PC-9 (cell line): ENCODE measurements around the gene SLC35G6. TPM values are rescaled to one million over a fixed set of nuclear protein-coding genes. Genes with fewer than 3 reads are reported as not detected.

Experiments used
- BruUV-seq: library from RNA; stranded (reverse); fragments of 400-500 nt; replicated peaks from 2 replicates; lab custom pipeline; 2021; lab: Mats Ljungman, UMichigan
- CTCF ChIA-PET: fragments of 300-600 bp; sonication (Branson Sonifier 250); formaldehyde crosslinking; loops from one replicate; lab custom pipeline; 2022; ENCODE audit warnings: antibody characterized with exemption; lab: Charles Lee
- POLR2A ChIA-PET: fragments of 300-600 bp; sonication (Branson Sonifier 250); formaldehyde crosslinking; loops from one replicate; lab custom pipeline; 2022; ENCODE audit warnings: antibody characterized with exemption; ENCODE audit not compliant: unreplicated experiment; lab: Charles Lee
- DNase-seq, 2 experiments: peaks; one replicate each; pipeline versions ENCODE4 v3.0.0 to v3.0.0-alpha.2; 2015 to 2022; ENCODE audit warnings: mixed read lengths in 1 of 2
- H2AFZ ChIP-seq: fragments of 200-600 bp; sonication (generic); 2 replicates; pipeline ENCODE4 v1.8.1; 2017; ENCODE audit warnings: antibody characterized with exemption
- H3F3A ChIP-seq: fragments of 200-600 bp; sonication (generic); 2 replicates; pipeline ENCODE4 v1.8.1; 2017; ENCODE audit warnings: antibody characterized with exemption, mild to moderate bottlenecking, low read depth; ENCODE audit not compliant: insufficient read depth
- H3K27ac ChIP-seq: fragments of 200-600 bp; sonication (generic); 2 replicates; pipeline ENCODE4 v1.6.1; 2016; ENCODE audit warnings: mixed run types
- H3K27me3 ChIP-seq: fragments of 200-600 bp; sonication (generic); 2 replicates; pipeline ENCODE4 v1.6.1; 2016; ENCODE audit warnings: low read depth, mixed run types; ENCODE audit not compliant: insufficient read depth
- H3K36me3 ChIP-seq: fragments of 200-600 bp; sonication (generic); 2 replicates; pipeline ENCODE4 v1.6.1; 2016; ENCODE audit warnings: low read depth, mixed run types
- H3K4me1 ChIP-seq: fragments of 200-600 bp; sonication (generic); replicated peaks from 2 replicates; pipeline ENCODE4 v1.6.1; 2016; ENCODE audit warnings: mixed run types; ENCODE audit not compliant: insufficient read depth
- H3K4me2 ChIP-seq: fragments of 200-600 bp; sonication (generic); 2 replicates; pipeline ENCODE4 v1.6.1; 2017; ENCODE audit warnings: mixed run types
- H3K4me3 ChIP-seq: fragments of 200-600 bp; sonication (generic); 2 replicates; pipeline ENCODE4 v1.6.1; 2016; ENCODE audit warnings: mixed run types
- H3K79me2 ChIP-seq: fragments of 200-600 bp; sonication (generic); 2 replicates; pipeline ENCODE4 v1.6.1; 2017; ENCODE audit warnings: low read depth, mixed run types
- H3K9me2 ChIP-seq: fragments of 200-600 bp; sonication (generic); 2 replicates; pipeline ENCODE4 v1.8.1; 2017; ENCODE audit warnings: mild to moderate bottlenecking; ENCODE audit not compliant: insufficient read depth
- H3K9me3 ChIP-seq: fragments of 200-600 bp; sonication (generic); 2 replicates; pipeline ENCODE4 v1.8.1; 2016; ENCODE audit warnings: low read depth; ENCODE audit not compliant: insufficient read depth
- H4K20me1 ChIP-seq: fragments of 200-600 bp; sonication (generic); 2 replicates; pipeline ENCODE4 v1.8.1; 2017; ENCODE audit not compliant: insufficient read depth
- EZH2 ChIP-seq: fragments of 200-600 bp; sonication (generic); IDR thresholded peaks from 2 replicates; pipeline ENCODE4 v1.8.0; 2017; ENCODE audit warnings: antibody characterized with exemption, low read depth
- intact Hi-C: fragments of 100-400 bp; cut with micrococcal nuclease; formaldehyde crosslinking; loops from one replicate; pipeline ENCODE4 v1.10.0; 2022; ENCODE audit not compliant: unreplicated experiment
- total RNA-seq: library from RNA; stranded (reverse); gene quantifications from 2 replicates; pipeline ENCODE4 v1.2.3, GENCODE V29; 2021
- TF ChIP-seq, protein P1 (sequence below): fragments of 200-600 bp; sonication (generic); conservative IDR thresholded peaks from 2 replicates; pipeline ENCODE4 v1.6.1; 2017; ENCODE audit warnings: mixed run types, antibody characterized with exemption, mild to moderate bottlenecking, moderate library complexity

The SLC35G6 gene
- total RNA-seq, 1 experiment from 2014 or later = not detected

DNA sequence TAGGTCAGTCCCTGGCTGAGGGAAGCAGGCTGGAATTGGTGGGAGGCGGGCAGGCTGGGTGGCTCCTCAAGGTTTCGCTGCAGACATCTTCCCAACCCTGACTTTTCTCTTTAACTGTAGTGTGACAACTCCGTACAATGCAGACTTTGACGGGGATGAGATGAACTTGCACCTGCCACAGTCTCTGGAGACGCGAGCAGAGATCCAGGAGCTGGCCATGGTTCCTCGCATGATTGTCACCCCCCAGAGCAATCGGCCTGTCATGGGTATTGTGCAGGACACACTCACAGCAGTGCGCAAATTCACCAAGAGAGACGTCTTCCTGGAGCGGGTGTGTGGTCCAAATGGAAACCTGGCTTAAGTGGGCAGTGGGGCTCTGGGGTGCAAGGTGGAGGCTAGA is 17.9 kb downstream of the SLC35G6 start:
- no peak for DNase-seq
- H3F3A ChIP-seq = no peaks in the 10 kb centered on the region
- H3K27ac ChIP-seq = no peak overlapping the region
- H3K4me2 ChIP-seq = no peak overlapping the region
- H3K9me2 ChIP-seq = no peaks in the 10 kb centered on the region
- no peak overlapping the region for H2AFZ ChIP-seq
- no peaks in the 10 kb centered on the region; the same call in 1 of the 2 replicates for H4K20me1 ChIP-seq
- no peaks in the 10 kb centered on the region for H3K27me3 ChIP-seq
- peaks cover 9% of the 10 kb centered on the region; the same call in 1 of the 2 replicates for H3K79me2 ChIP-seq
- H3K36me3 ChIP-seq = no peaks in the 10 kb centered on the region
- TF ChIP-seq, protein P1, sequence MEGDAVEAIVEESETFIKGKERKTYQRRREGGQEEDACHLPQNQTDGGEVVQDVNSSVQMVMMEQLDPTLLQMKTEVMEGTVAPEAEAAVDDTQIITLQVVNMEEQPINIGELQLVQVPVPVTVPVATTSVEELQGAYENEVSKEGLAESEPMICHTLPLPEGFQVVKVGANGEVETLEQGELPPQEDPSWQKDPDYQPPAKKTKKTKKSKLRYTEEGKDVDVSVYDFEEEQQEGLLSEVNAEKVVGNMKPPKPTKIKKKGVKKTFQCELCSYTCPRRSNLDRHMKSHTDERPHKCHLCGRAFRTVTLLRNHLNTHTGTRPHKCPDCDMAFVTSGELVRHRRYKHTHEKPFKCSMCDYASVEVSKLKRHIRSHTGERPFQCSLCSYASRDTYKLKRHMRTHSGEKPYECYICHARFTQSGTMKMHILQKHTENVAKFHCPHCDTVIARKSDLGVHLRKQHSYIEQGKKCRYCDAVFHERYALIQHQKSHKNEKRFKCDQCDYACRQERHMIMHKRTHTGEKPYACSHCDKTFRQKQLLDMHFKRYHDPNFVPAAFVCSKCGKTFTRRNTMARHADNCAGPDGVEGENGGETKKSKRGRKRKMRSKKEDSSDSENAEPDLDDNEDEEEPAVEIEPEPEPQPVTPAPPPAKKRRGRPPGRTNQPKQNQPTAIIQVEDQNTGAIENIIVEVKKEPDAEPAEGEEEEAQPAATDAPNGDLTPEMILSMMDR = no peak
- no peak for TF ChIP-seq EZH2
- intact Hi-C loops = no loop called here
- H3K4me3 ChIP-seq = no peak overlapping the region
- POLR2A ChIA-PET = no interaction called here
- CTCF ChIA-PET = interaction anchor here (0.8 kb wide), 1 partner anchor 24 kb away, joined by 15 read pairs; no protein-coding TSS in a partner anchor
- no peaks in the 10 kb centered on the region for H3K4me1 ChIP-seq
- no TSS peak for BruUV-seq
- H3K9me3 ChIP-seq = no peaks in the 10 kb centered on the region

GRCh38 chr17:7501729-7502128 is 20.5 kb downstream of the SLC35G6 start:
- TF ChIP-seq, protein P1 = no peak
- no peak for TF ChIP-seq EZH2
- Histone ChIP-seq H3K4me1 (no peaks in the 10 kb centered on the region), H3F3A (peaks cover 5% of the 10 kb centered on the region; the same call in 1 of the 2 replicates), H3K4me2 (no peak overlapping the region), H3K27me3 (no peaks in the 10 kb centered on the region), H3K9me2 (no peaks in the 10 kb centered on the region), H3K36me3 (peaks cover 8% of the 10 kb centered on the region; the same call in 1 of the 2 replicates), H3K79me2 (no peaks in the 10 kb centered on the region), H4K20me1 (no peaks in the 10 kb centered on the region), H3K27ac (no peak overlapping the region), H2AFZ (no peak overlapping the region), H3K4me3 (no peak overlapping the region), H3K9me3 (no peaks in the 10 kb centered on the region)
- DNase-seq = no peak
- POLR2A ChIA-PET = interaction anchor here (0.5 kb wide), 1 partner anchor 125 kb away, joined by 7 read pairs; no protein-coding TSS in a partner anchor
- no TSS peak for BruUV-seq
- intact Hi-C loops = loop anchor here (5.0 kb wide), 2 partner anchors 64 to 144 kb away; partner anchors contain the start of genes FGF11, TMEM102 and TMEM95
- CTCF ChIA-PET = no interaction called here

- Histone ChIP-seq H3K4me3 (no peak overlapping the region), H3K36me3 (peaks cover 8% of the 10 kb centered on the region; the same call in 1 of the 2 replicates), H3K4me2 (no peak overlapping the region), H2AFZ (no peak overlapping the region), H3K27me3 (no peaks in the 10 kb centered on the region), H3K9me3 (no peaks in the 10 kb centered on the region), H4K20me1 (no peaks in the 10 kb centered on the region), H3K4me1 (no peaks in the 10 kb centered on the region), H3K9me2 (no peaks in the 10 kb centered on the region), H3K27ac (no peak overlapping the region), H3K79me2 (no peaks in the 10 kb centered on the region), H3F3A (peaks cover 5% of the 10 kb centered on the region; the same call in 1 of the 2 replicates)
- DNase-seq = no peak
- no TSS peak for BruUV-seq
- ChIA-PET CTCF (no interaction called here), POLR2A (interaction anchor here (0.5 kb wide), 1 partner anchor 125 kb away, joined by 7 read pairs; no protein-coding TSS in a partner anchor)
- no peak for TF ChIP-seq EZH2
- intact Hi-C loops = loop anchor here (5.0 kb wide), 2 partner anchors 65 to 145 kb away; partner anchors contain the start of genes FGF11, TMEM102 and TMEM95
Observed at GRCh38 chr17:7502171-7502847, 21.1 kb downstream of the SLC35G6 start.
